HFFc6 (cell line): ENCODE measurements around the gene HSD17B12. TPM values are rescaled to one million over a fixed set of nuclear protein-coding genes. Genes with fewer than 3 reads are reported as not detected.

Source experiments
- DNase-seq: peaks from one replicate; pipeline ENCODE4 v3.0.0-alpha.2; 2018
- H3K27ac Mint-ChIP-seq: 2 replicates; pipeline ENCODE4 v1.8.0; 2020; ENCODE audit warnings: mild to moderate bottlenecking, mixed read lengths
- H3K27me3 Mint-ChIP-seq: 2 replicates; pipeline ENCODE4 v1.8.0; 2021; ENCODE audit warnings: mild to moderate bottlenecking, moderate library complexity, mixed read lengths; ENCODE audit not compliant: insufficient read depth
- H3K36me3 Mint-ChIP-seq: 2 replicates; pipeline ENCODE4 v1.8.0; 2021; ENCODE audit warnings: low read depth, mixed read lengths
- H3K4me1 Mint-ChIP-seq: 2 replicates; pipeline ENCODE4 v1.8.0; 2020; ENCODE audit warnings: low read depth, mixed read lengths
- H3K4me3 Mint-ChIP-seq: 2 replicates; pipeline ENCODE4 v1.8.0; 2020; ENCODE audit warnings: mild to moderate bottlenecking, moderate library complexity, mixed read lengths
- H3K9me3 Mint-ChIP-seq: 2 replicates; pipeline ENCODE4 v1.8.0; 2020; ENCODE audit warnings: mild to moderate bottlenecking, mixed read lengths
- total RNA-seq, 6 experiments: library from RNA; stranded (reverse); fragmentation: NEBNext Ultra II Directional; extraction: Animal tissue kit (Norgen Biotek cat#: 25700); gene quantifications; 2 replicates in 1 of 6; 3 replicates in 5 of 6; pipeline ENCODE4 v1.2.3, GENCODE V29; 2021
- TF ChIP-seq, protein P1 (sequence below): fragments of 200-600 bp; sonication (generic); IDR thresholded peaks from 2 replicates; pipeline ENCODE4 v1.5.0; 2021; ENCODE audit warnings: antibody characterized with exemption, mild to moderate bottlenecking

HSD17B12 gene
- total RNA-seq, 6 experiments from 2014 or later = 89.1 to 119 (median 99.0) TPM

DNA sequence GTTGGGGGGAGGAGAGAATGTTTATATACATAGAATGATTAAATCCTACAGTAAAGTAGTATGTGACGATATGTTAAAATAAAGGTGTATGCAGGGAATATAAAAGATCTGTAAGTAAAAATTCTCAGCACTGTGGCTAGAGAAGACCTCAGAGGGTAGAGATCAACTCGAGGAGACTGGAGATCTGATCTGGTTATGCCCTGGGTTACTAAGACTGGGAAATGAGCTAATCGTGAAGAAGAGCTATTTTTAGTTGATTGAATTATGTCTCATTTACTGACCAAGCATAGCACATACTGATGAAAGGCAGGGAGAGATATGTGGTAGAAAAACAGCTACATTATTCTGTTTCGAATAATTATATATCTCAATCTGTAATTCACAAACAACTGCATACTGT lies 157.3 kb downstream of the HSD17B12 start:
- no peak for DNase-seq
- H3K27me3 Mint-ChIP-seq = no peaks in the 10 kb centered on the region
- peak overlapping the region; percentile 27 for H3K27ac Mint-ChIP-seq
- no peaks in the 10 kb centered on the region for H3K9me3 Mint-ChIP-seq
- TF ChIP-seq, protein P1, sequence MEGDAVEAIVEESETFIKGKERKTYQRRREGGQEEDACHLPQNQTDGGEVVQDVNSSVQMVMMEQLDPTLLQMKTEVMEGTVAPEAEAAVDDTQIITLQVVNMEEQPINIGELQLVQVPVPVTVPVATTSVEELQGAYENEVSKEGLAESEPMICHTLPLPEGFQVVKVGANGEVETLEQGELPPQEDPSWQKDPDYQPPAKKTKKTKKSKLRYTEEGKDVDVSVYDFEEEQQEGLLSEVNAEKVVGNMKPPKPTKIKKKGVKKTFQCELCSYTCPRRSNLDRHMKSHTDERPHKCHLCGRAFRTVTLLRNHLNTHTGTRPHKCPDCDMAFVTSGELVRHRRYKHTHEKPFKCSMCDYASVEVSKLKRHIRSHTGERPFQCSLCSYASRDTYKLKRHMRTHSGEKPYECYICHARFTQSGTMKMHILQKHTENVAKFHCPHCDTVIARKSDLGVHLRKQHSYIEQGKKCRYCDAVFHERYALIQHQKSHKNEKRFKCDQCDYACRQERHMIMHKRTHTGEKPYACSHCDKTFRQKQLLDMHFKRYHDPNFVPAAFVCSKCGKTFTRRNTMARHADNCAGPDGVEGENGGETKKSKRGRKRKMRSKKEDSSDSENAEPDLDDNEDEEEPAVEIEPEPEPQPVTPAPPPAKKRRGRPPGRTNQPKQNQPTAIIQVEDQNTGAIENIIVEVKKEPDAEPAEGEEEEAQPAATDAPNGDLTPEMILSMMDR = no peak
- H3K36me3 Mint-ChIP-seq = peaks cover 10% of the 10 kb centered on the region
- H3K4me3 Mint-ChIP-seq = no peak overlapping the region
- H3K4me1 Mint-ChIP-seq = peaks cover 33% of the 10 kb centered on the region

DNA sequence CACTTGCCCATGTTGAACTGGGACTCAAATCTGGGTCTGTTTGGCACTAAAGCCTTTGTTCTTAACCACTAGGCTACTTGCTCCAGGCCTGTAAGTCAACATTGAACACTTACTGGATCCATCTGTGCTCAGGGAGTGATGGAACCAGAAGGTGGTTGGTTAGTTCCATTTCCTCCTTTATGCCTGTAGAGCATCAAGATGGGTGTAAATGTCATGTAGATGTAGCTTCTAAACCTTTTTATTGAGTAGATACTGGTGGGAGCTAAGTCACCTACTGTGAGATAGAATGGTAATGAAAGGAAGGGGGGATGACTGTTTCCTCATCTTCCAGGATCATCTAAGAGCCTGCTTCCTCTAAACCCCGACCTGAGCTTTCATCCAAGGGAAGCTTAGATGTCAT lies 161.5 kb downstream of the HSD17B12 start:
- no peaks in the 10 kb centered on the region for H3K27me3 Mint-ChIP-seq
- H3K9me3 Mint-ChIP-seq = no peaks in the 10 kb centered on the region
- peaks cover 37% of the 10 kb centered on the region for H3K4me1 Mint-ChIP-seq
- no peak overlapping the region for H3K4me3 Mint-ChIP-seq
- H3K36me3 Mint-ChIP-seq = peaks cover 5% of the 10 kb centered on the region
- DNase-seq = no peak
- H3K27ac Mint-ChIP-seq = no peak overlapping the region
- TF ChIP-seq, protein P1 = no peak

DNA sequence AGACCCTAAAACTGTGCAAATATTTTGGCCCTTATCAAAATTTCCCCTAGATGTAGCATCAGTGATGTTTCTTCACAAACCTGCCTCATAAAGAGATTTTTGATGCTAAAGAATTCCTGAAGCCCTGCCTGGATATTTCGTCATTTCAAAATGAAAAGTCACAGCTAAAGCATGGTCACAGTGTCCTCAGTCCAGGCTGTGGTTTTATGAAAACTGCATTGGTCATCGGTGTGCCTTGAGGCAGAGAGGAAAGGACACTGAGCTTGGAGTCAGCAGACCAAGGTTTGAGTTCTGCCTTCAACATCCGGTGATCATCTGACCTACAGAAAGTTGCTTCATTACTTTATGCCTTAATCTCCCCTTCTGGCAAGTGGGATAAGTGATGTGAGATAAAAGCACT lies 165.3 kb downstream of the HSD17B12 start:
- H3K36me3 Mint-ChIP-seq = no peaks in the 10 kb centered on the region; the same call in none of the 2 replicates
- TF ChIP-seq, protein P1 = no peak
- peak overlapping the region; percentile 37; the same call in 1 of the 2 replicates for H3K27ac Mint-ChIP-seq
- H3K4me3 Mint-ChIP-seq = no peak overlapping the region
- H3K9me3 Mint-ChIP-seq = no peaks in the 10 kb centered on the region
- peaks cover 34% of the 10 kb centered on the region for H3K4me1 Mint-ChIP-seq
- H3K27me3 Mint-ChIP-seq = no peaks in the 10 kb centered on the region
- peak; percentile 19 for DNase-seq

DNA sequence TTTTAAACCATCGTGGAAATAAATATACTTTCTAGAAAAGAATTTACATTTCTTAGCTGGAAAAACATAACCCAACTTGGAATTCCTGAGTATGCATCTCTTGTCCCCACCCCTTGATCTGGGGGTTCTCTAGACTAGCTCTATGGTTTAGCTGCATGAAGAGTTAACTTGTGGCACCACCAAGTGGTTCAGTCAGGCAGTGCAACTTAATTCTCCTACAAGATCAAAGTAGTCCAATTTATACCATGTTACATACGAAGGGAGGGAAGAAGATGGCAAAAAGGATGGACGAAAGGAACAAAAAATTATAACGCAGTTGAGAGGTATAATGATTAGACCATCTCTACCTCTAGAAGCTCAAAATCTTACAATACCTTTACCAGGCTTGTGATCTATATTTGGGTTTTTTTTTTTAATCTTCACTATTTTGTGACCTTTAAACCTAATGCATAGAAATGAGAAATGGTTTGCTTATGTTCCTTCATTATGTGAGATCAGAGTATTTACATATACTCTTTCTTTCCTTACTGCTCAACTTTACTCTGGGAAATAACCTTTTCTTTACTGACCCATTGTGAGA lies 171.6 kb downstream of the HSD17B12 start:
- TF ChIP-seq, protein P1 = peak; percentile 93
- Mint-ChIP-seq H3K4me1 (peaks cover 13% of the 10 kb centered on the region), H3K27ac (no peak overlapping the region), H3K9me3 (no peaks in the 10 kb centered on the region), H3K36me3 (no peaks in the 10 kb centered on the region), H3K4me3 (no peak overlapping the region), H3K27me3 (no peaks in the 10 kb centered on the region)
- DNase-seq = peak; percentile 73

DNA sequence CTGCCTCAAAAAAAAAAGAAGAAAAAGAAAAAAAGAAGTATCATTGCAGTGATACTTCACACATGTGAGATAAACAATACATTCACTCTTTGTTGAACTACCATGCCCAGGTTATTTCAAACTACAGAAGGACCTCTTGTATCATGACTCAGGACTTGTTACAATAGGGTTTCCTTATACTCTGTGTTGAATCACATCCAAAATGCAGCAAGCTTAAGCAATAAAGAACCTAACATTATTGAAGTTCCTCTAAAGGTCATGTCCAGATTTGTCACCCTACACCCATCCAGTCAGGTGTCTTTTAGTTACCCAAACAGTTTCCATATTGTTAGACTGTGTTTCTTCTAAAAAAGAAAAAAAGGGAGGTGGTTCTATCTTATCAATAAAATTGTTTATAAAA lies 173.2 kb downstream of the HSD17B12 start:
- TF ChIP-seq, protein P1 = no peak
- DNase-seq = no peak
- Mint-ChIP-seq H3K36me3 (no peaks in the 10 kb centered on the region), H3K4me1 (peaks cover 8% of the 10 kb centered on the region), H3K27me3 (no peaks in the 10 kb centered on the region), H3K27ac (no peak overlapping the region), H3K4me3 (no peak overlapping the region), H3K9me3 (no peaks in the 10 kb centered on the region)
